GM19395 (cell line): ENCODE results near the gene KCNQ1.

Source experiments
- ATAC-seq: cut with Tn5 transposase; IDR thresholded peaks from one replicate; pipeline ENCODE4 v1.9.1; 2021; ENCODE audit warnings: mild to moderate bottlenecking, moderate library complexity; ENCODE audit not compliant: unreplicated experiment

The KCNQ1 gene

DNA sequence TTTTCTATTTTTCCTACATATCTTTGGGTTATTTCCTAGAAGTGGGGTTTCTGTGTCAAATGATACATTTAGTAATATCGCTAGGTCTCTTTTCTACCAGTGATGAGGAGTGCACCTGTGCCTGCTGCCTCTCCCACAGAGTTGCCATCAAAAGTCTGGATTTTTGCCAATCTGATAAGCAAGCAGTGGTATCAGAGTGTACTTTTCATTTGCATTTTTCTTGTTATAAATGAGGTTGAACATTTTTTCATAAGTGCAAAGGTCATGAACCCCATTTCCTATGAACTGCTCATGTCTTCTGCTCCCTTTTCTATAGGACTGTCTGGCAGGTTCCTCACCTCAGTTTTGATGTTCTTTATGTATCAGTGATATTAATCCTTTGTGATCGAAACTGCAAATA lies 2.2 kb upstream of the KCNQ1 start:
- ATAC-seq, result no peak

DNA sequence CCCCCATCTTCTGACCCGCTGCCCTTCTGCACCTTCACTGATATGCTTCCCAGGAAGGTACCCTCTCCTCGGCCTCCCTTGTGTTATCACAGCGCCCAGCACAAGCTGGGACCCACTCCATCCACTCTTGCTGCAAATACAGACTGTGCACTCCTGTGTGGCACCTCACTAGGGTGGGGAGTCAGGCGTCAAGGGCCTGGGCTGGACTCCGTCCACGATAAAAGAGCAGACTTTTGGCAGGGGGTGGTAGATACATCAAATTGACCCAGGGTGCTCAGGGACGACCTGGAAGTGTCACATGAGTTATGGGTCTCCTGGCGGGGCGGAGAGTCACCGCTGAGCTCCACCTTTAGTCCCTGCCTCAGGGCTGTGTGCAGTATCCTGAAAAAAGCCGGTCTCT lies 1.4 kb upstream of the KCNQ1 start:
- no peak for ATAC-seq

DNA sequence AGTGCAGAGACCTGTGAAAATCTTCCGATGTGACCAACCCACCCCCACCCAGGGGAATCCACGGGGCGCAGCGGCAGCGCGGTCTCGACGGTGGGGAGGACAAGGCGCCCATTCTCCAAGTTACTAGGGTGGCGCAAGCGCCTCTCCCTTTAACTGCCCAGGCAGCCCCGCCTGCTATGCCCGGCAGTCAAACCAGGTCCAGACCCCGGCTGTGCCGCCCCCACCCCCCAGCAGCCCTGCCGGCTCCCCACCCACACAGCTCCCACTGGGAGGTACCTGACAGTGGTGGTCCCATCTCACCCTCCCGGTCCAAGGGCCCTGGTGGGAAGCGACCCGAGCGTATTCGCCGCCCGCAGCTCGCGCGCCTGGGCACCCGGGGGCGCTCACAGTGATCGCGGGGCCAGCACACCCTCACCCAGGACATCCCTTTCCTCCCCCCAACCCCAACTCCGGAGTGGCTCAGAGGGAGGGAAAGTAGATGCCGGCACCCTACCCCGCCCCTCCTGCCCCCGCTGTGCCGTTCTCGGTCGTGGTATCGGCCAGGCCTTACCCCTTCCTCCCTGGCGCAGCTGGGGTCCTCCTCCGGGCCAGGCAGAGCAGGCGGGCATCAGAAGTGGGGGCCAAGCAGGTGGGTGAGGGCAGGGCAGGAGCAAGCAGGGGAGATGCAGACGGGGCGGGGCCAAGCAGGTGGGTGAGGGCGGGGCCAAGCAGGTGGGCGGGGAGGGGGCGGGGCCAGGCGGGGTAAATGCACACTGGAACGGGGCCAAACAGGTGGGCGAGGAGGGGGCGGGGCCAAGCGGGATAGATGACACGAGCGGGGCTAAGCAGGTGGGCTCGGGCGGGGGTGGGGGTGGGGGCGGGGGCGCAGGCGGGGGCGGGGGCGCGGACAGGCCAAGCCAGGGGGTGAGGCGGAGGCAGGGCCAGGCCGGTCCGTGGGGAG lies 657 bp upstream of the KCNQ1 start, which contains the start of gene TRPM5:
TSS of gene TRPM5 (minus strand) at position 634 of the 940 bp plus-strand sequence. CDS start 21,478 bp downstream, outside the sequence.
- ATAC-seq, result no peak

DNA sequence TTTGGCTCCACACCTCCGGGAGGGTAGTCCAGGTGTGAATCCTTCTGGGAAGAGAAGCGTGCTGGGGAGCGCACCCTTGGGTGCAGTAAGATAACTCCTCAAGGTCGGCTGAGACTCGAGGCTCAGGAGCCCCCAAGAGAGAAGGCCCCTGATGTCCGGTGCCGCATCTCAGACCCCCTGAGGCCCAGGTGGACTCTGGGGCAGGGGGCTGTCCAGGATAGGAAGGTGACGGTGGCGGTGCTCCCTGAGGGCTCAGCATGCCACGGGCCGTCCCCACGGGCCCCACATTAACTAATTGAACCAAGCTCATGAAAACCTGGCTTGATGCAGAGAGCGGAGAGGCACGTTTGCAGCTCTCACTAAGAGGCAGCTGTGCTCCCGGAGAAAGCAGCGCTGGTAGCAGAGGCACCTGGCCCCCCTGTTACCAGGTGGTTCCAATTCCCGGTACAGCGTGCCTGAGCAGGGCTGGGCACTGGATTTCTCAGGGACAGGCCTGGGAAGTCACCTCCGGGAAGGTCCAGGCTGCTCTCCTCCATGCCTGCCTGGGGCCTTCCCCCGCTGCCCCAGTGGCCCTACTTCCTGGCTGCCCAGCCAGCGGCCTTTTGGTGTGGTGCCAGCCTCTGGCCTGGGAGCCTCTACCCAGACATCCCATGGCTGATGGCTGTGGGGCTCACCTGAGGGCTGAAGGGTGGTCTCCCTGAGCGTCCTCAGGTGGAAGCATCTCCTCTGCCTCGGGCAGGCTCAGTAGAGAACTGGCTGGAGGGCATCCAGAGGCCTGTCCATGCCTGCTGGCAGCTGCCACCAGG lies 1.1 kb downstream of the KCNQ1 start:
- ATAC-seq, result no peak

DNA sequence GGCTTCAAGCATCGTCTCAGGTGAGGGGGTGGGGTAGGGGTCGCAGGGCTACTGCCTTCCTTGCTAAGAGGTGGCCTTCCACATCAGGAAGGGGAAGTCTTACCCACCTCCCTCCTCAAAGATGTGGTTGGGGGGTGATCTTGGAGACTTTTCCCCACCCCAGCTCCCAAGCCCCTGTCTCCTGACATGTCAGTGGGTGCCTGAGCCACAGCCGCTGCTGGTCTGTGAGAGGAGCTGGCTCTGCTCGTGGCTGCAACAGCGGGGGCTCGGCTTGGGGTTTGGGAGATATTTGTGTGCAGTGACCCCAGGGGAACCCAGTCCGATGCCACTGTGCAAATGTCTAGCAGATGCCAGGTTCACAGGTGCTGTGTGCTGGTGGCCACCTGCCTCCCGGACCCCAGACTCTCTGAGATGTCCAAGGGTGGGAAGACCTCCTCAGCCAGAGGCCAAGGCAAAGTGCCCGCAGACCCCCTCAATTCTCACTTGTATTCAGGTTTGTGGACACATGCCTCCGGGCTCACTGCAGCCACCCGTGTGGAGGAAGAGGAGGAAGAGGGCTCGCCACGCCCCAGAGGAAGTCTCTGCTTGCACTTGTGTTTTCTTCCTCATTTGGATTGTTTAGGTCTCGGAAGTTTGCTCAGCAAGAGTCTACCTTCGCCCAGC lies 1.9 kb downstream of the KCNQ1 start:
- no peak for ATAC-seq

DNA sequence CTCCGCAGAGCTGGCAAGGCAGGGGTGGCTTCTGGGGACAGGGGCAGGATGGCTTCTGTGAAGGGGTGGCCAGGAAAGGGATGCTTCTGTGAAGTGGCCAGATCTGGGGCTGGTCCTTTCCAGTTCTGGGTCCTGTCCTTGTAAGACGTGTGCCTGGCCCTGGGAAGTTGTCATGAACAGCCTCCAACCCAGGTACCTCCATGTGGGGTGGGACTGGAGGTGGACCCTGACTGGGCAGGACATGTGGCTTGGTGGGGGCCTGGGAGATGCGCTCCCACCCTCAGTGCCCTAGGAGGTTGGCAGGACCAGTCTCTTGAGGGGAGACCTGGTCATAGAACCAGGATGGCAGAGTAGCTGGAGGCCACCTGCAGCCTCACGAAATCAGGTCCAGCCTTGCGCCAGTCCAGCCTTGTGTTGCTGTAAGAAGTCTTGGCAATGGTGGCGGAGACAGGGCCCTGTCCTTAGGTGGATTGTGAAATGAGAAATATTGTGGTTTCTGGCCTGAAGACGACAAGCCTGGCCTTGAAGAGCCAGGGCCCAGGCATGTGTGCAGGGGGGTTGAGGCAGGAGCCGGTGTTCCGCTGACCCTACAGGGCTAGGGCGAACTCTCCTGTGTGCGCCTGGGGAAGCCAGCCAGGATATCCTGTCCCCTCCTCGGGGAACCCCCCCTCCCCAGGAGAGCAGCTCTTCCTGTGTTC lies 2.6 kb downstream of the KCNQ1 start:
- no peak for ATAC-seq

DNA sequence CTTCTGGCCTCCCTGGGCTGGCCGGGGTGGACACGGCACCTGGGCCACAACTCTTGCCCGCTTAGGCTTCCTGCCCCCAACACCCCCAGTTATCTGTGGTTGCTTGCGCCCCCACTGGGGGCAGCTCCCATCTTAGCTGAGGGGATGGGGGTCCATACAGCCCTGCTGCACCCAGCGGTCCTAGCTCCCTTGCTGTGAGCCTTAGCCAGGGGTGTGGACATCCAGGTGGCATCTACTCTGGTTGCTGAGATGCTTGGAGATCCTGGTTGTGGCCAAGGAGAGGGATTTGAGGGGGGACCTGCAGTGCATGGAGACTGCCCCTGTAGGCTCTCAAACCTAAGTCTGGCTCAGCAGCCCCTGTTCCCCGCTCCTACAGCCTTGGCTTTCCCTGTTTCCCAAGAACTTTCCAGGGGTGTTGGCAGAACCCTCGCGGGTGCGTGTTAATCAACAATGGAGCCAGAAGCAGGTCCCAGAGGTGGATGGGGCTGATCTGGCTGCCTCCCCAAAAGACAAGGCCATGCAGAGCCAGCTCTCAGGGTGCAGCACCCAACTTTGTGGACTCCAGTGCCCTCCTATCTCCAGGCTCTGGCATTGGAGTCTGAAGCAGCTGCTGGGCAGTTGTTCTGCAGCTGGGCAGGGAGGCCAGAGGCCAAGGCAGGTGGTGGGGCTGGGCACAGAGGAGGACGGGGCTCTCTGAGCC lies 3.3 kb downstream of the KCNQ1 start:
- ATAC-seq, result no peak

DNA sequence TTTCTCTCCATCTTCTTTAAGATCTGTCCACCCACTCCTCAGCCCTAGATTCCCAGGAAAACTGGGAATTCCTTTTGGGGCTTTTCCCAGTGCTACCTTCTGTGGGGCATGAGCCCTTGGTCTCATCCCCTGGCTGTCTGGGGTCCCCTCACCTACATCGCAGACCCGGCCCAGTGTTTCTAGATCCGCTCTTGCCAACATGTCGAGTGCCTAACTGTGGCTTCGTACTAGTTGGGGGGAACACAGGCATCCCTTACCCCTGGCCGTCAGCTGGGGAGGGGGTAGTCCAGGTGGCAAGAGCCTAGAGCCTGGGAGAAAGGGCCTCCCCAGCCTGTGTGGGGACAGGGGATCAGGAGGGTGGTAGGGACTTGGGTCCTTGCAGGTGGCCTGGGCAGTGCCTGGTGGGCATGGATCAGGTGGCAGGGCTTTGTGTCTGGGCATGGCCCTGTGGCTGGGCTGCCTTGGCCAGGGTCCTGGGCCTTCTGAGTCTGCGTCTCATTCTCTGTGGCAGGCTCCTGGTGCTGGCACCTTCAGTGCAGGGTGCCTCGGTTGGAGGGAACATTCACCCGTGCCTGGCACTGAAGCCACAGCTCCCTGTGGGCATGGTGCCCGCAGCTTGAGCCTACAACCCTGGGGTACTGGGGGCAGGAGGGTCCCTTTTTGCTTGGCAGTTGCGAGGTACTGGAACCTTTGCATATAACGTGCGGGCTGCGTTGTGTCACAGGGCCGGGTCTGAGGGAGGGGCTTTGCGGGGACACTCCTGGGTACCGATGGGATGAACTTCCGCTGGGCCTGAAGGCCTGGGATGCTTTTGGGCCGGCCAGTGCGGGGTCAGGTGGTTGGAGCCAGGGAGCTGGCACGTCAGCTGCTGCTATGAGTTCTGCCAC lies 4.1 kb downstream of the KCNQ1 start:
- ATAC-seq, result no peak

DNA sequence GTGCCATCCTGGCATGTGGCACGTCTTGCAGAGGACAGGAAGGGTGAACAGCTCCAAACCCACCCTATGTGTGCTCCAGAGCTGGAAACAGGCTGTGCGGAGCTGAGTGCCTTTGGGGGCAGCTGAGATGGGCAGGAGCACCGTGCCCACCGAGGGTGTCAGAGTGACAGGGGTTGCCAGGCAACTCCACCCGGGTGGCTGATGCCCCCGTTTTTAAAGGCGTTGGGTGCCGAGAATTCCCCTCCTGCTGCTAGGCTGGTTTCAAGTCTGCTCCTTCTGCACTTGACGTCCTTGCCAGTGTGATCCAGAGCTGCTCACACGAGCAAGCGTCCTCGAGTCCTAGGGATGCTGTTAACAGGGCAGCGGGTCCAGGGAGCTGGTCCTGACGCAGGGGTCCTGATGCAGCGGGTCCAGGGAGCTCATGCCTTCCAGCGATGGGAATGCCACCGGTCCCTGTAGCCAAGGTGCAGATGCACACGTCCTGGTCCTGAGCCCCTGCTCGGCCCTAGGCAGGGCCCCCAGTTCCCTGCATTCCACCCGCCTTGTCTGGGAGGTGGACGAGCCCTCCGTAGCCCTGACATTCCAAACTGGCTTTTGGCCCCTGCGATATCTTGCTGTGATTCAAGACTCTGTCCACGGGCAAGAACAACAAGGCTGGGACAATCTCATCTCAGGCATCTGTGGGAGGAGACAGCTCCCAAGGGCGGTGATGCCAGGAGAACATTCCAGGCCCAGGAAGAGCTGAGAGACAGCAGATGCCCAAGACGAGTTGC lies 4.9 kb downstream of the KCNQ1 start:
- ATAC-seq, result no peak

DNA sequence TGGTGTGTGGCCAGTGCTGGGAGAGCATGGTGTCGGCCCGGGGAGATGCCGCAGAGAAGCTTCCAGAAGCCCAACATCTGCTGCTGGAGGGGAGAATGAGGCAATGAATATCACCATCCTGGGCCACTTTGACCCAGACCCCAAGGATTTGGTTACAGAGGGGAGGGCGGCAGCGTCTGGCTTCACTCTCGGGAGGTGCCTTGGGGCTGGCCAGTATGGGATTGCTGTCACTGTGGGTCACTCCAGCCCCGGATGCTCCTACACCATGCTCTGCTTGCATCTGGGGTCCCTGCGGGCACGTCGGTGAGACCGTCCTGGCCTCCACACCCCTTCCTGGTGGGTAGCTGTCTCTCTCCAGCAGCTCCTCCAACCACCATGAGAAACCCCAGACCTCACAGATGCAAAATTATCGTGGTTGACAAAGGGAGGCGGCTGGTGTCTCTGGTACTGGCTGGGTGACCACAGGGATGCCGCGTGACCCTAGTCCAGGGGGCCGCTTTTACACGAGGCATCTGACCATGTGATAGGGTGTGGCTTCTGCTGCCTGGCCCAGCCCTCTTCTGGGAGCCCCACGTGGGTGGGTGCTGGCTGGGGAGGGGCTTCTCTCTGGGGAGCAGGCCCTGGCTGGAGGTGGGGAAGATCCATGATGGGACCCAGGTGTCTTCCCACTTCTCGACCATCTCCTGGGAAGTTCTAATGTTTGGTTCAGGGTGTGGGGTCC lies 5.7 kb downstream of the KCNQ1 start:
- no peak for ATAC-seq

DNA sequence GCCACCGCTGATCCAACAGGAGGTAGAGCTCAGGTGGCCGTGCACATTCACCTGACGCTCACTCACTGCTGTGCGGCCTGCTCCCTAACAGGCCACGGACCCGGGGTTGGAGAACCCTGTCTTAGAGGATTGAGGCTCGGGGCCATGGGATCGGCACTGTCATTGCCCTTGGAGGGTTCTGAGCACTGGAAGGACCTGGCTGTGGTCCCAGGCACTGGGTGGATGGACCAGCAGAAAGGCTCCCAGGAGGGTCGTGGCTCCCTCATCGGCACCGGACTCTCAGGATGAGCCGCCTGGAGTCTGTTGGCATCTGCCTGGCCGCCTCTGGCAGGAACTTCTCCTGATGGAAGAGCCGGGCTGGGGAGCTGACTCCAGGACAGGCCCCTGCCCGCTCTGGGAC lies 6.5 kb downstream of the KCNQ1 start:
- no peak for ATAC-seq

DNA sequence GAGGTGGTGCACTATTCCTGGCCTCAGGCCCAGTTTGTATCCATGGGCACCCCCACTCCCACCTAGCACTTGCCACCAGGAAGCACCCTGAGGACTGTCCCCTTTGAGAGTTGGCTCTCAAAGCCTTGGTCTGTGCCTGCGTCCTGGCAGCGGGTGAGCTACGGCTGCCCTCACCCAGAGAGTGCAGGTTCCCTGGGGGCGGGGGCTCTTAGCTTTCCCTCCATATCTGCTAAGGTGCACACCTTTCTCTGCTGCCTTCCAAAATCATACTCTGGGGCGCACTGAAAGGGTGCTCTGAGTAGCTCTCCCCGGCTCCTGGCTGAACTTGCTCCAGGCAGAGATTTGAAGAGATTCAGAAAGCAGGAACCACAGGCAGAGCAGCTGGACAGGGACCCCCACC lies 7.1 kb downstream of the KCNQ1 start:
- no peak for ATAC-seq

DNA sequence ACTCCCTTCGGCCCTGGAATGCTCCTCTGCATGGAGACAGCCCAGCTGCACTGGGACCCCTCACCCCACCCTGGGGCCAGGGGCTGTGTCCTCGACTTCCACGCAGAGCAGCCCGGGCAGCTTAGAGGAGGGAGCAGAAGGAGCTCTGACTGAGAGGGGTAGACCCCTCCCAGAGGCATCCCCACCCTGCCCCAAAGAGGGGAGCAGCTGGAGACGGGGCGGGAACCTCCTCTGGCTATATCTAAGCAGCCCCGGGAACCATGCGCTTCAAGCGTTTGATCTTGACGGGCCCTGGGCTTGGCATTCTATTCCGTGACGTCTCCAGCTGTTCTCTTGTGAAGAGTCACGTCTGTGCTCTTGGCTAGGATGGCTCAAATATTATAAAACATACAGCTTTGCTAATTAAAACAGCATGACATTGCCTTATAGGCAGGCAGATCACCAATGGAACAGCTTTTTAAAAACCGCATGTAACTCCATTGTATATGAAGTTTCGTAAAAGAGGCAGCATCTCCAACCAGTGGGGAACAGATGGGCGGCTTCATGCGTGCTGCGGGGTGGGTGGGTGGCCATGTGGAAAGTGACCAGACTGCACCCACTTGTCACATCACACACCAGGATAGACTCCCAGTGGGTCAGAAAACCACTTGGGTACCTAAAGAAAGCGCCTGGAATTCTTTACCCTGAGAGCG lies 7.7 kb downstream of the KCNQ1 start:
- no peak for ATAC-seq

DNA sequence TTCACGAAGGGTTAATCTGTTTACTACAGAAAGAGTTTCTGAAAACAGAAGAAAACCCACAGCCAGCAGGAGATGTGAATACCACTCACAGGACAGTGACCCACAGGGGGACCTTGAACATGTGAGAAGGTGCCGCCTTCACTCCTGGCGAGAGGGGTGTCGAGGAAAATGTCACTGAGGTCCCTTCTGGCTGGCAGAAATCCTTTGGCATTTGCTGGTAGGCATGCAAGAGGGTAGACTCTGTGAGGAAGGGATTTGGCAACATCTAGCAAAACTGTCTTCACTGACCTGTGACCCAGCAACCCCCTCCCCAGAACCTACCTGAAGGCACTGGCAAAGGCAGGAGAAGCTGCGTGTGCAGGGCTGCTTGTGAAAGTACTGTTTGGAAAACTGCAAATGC lies 8.6 kb downstream of the KCNQ1 start:
- ATAC-seq, result no peak

DNA sequence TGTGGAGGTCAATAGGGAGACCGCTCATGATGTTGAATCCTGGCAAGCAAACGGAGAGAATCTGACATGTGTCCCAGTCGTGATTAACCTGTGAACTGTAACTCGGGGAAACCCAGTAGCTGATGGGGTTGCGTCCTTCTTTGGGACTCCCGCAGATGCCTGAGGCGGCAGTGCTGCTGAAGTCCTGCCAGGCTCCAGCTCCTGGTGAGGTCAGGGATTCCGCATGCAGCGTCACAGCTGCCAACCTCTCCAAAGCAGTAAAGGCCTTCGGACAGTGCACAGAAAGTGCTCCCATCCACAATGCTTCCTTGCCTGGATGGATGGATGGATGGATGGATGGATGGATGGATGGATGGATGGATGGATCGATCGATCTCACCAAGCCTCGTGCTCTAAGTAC lies 13.5 kb downstream of the KCNQ1 start:
- no peak for ATAC-seq

DNA sequence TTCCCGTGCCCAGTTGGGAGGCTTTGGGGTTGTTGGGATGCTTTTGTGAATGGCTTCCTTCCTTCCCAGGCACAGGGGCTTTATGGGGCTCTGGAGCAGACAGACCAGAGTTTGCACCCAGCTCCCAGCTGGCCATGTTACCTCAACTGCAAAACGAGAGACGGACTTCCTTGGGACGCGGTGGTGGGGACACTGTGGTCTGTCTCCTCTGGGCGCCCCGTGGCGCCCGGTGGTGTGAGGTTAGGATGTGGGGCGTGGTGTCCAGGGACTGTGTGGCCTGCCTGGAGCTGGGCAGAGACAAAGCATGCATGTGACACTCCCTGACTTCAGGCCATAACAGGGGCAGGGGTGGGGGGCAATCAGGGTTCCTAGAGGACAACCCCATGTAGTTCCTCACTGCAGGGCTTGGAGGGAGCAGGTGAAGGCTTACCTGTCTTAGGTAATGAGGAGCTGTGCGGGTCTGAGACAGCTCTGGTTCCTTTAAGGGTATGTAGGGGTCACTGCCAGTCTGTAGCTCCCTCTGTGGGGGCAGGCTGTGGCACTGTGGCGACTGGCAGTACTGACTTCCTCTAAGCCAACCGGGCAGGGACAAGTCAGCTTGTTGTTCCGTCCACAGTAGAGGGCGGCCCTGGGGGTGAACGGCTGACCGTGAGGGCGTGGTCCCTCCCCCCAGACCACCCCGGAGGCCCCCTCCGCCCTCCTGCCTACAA lies 14.4 kb downstream of the KCNQ1 start:
- ATAC-seq, result no peak
